CD14-positive monocyte (primary cell): ENCODE measurements around the gene ESPNL. TPM values are rescaled to one million over a fixed set of nuclear protein-coding genes. Genes with fewer than 3 reads are reported as not detected.

Source experiments
- DNase-seq, 3 donors: peaks; one replicate each; pipeline ENCODE4 v3.0.0-alpha.2; 2011 to 2022
- H2AFZ ChIP-seq: 2 replicates; pipeline ENCODE4 v1.6.0; 2012; ENCODE audit warnings: mild to moderate bottlenecking, low read depth, low read length, inconsistent platforms; ENCODE audit not compliant: insufficient read depth, poor library complexity, severe bottlenecking
- H3K27ac ChIP-seq, 2 donors: 1 replicate in 1 of 2; 2 replicates in 1 of 2; pipeline ENCODE4 v1.5.1; 2012 to 2013; ENCODE audit warnings: low read length in 2 of 2, control low read depth in 1 of 2, inconsistent platforms in 1 of 2, low read depth in 1 of 2, mild to moderate bottlenecking in 1 of 2
- H3K27me3 ChIP-seq, 2 donors: one replicate each; pipeline versions ENCODE4 v1.6.0 to v1.6.1; 2011 to 2013; ENCODE audit warnings: low read length in 2 of 2; ENCODE audit not compliant: control insufficient read depth in 2 of 2, insufficient read depth in 2 of 2
- H3K36me3 ChIP-seq, 2 donors: replicated peaks in 1 of 2; 1 replicate in 1 of 2; 2 replicates in 1 of 2; pipeline versions ENCODE4 v1.5.1 to v1.6.1; 2012 to 2013; ENCODE audit warnings: low read length in 2 of 2, control low read depth in 1 of 2, inconsistent platforms in 1 of 2, mild to moderate bottlenecking in 1 of 2; ENCODE audit not compliant: insufficient read depth in 2 of 2, control insufficient read depth in 1 of 2
- H3K4me1 ChIP-seq, 2 donors: 1 replicate in 1 of 2; 2 replicates in 1 of 2; pipeline versions ENCODE4 v1.5.1 to v1.6.1; 2012 to 2013; ENCODE audit warnings: low read length in 2 of 2, control low read depth in 1 of 2, inconsistent platforms in 1 of 2, mild to moderate bottlenecking in 1 of 2, moderate library complexity in 1 of 2; ENCODE audit not compliant: insufficient read depth in 2 of 2, control insufficient read depth in 1 of 2
- H3K4me2 ChIP-seq: replicated peaks from 2 replicates; pipeline ENCODE3; 2012; ENCODE audit warnings: low read length, moderate library complexity, mild to moderate bottlenecking; ENCODE audit not compliant: poor library complexity, severe bottlenecking; ENCODE audit errors: extremely low read depth
- H3K4me3 ChIP-seq, 3 experiments: fragments of 200-600 bp in 1 of 3; sonication (generic) in 1 of 3; replicated peaks in 1 of 3; 1 replicate in 2 of 3; 2 replicates in 1 of 3; pipeline ENCODE4 v1.5.1; 2011 to 2013; ENCODE audit warnings: low read length in 3 of 3, mild to moderate bottlenecking in 3 of 3, control low read depth in 2 of 3, low read depth in 2 of 3, inconsistent platforms in 1 of 3, moderate library complexity in 1 of 3
- H3K79me2 ChIP-seq: 2 replicates; pipeline ENCODE4 v1.6.0; 2012; ENCODE audit warnings: mild to moderate bottlenecking, control low read depth, inconsistent platforms, low read length, moderate library complexity; ENCODE audit not compliant: insufficient read depth
- H3K9ac ChIP-seq: 2 replicates; pipeline ENCODE4 v1.6.0; 2017; ENCODE audit warnings: low read length, mild to moderate bottlenecking; ENCODE audit not compliant: insufficient read depth, poor library complexity, severe bottlenecking
- H3K9me3 ChIP-seq, 2 donors: replicated peaks in 1 of 2; 1 replicate in 1 of 2; 2 replicates in 1 of 2; pipeline versions ENCODE4 v1.5.1 to v1.6.1; 2012 to 2013; ENCODE audit warnings: low read length in 2 of 2, control low read depth in 1 of 2; ENCODE audit not compliant: control insufficient read depth in 1 of 2, insufficient read depth in 1 of 2
- H4K20me1 ChIP-seq: 2 replicates; pipeline ENCODE4 v1.6.0; 2012; ENCODE audit warnings: mild to moderate bottlenecking, low read length, control low read depth, moderate library complexity; ENCODE audit not compliant: insufficient read depth
- H3K27ac Mint-ChIP-seq, 7 donors: one replicate each; pipeline ENCODE4 v1.8.0; 2020; ENCODE audit warnings: mild to moderate bottlenecking in 7 of 7, mixed read lengths in 7 of 7, moderate library complexity in 6 of 7, inconsistent platforms in 2 of 7
- H3K27me3 Mint-ChIP-seq, 3 donors: one replicate each; pipeline ENCODE4 v1.8.0; 2021 to 2022; ENCODE audit warnings: low read depth in 3 of 3, mild to moderate bottlenecking in 3 of 3, mixed read lengths in 3 of 3, moderate library complexity in 3 of 3, inconsistent platforms in 1 of 3
- H3K36me3 Mint-ChIP-seq, 2 donors: one replicate each; pipeline ENCODE4 v1.8.0; 2020; ENCODE audit warnings: mixed read lengths in 2 of 2, inconsistent platforms in 1 of 2, mild to moderate bottlenecking in 1 of 2
- H3K4me1 Mint-ChIP-seq: one replicate; pipeline ENCODE4 v1.8.0; 2020; ENCODE audit warnings: mild to moderate bottlenecking, mixed read lengths
- H3K4me3 Mint-ChIP-seq, 2 donors: one replicate each; pipeline ENCODE4 v1.8.0; 2020; ENCODE audit warnings: mild to moderate bottlenecking in 2 of 2, mixed read lengths in 2 of 2, moderate library complexity in 1 of 2
- H3K9me3 Mint-ChIP-seq, 7 donors: one replicate each; pipeline ENCODE4 v1.8.0; 2020 to 2022; ENCODE audit warnings: mixed read lengths in 7 of 7, mild to moderate bottlenecking in 6 of 7, moderate library complexity in 6 of 7, inconsistent platforms in 2 of 7
- CTCF ChIP-seq: fragments of 200-600 bp; IDR thresholded peaks from one replicate; pipeline ENCODE4 v1.8.0; 2022; ENCODE audit warnings: antibody characterized with exemption, mild to moderate bottlenecking
- WGBS: methylation state at CpG from one replicate; pipeline ENCODE4 v1.1.5; 2013; ENCODE audit warnings: missing lambda C conversion rate; ENCODE audit not compliant: insufficient coverage; 5-methylcytosine and 5-hydroxymethylcytosine counted together
- intact Hi-C, 2 donors: fragments of 100-400 bp; cut with micrococcal nuclease; formaldehyde crosslinking; loops; one replicate each; pipeline versions ENCODE4 v1.15.0 to v1.15.1; 2023
- polyA plus RNA-seq, 3 donors: library from polyadenylated mRNA; depleted of rRNA in 1 of 3; unstranded in 2 of 3; stranded (reverse) in 1 of 3; fragments of 300-500 nt in 2 of 3; fragments of >200 nt in 1 of 3; fragmentation: Illumina TruSeq in 2 of 3; gene quantifications; 1 replicate in 2 of 3; 2 replicates in 1 of 3; pipeline ENCODE4 v1.2.3, GENCODE V29; 2012 to 2021

The ESPNL gene
- polyA plus RNA-seq, 3 donors: not detected

GRCh38 chr2:238100821-238101771 lies 956 bp downstream of the ESPNL start:
- peaks cover 0 to 2% (median 2%) of the 10 kb centered on the region in 3 donors for H3K27me3 Mint-ChIP-seq
- peaks cover 16 to 18% of the 10 kb centered on the region in 2 donors for H3K4me1 ChIP-seq
- H3K4me3 ChIP-seq: no peak overlapping the region
- no peaks in the 10 kb centered on the region for H3K36me3 Mint-ChIP-seq
- no peak overlapping the region for H3K4me2 ChIP-seq
- no peaks in the 10 kb centered on the region for H4K20me1 ChIP-seq
- H3K9me3 ChIP-seq: no peaks in the 10 kb centered on the region
- no peak overlapping the region for H3K27ac ChIP-seq
- H3K4me1 Mint-ChIP-seq: peaks cover 16% of the 10 kb centered on the region
- DNase-seq: no peak
- no peaks in the 10 kb centered on the region for H3K9me3 Mint-ChIP-seq
- no peak overlapping the region for H2AFZ ChIP-seq
- H3K4me3 Mint-ChIP-seq: no peak overlapping the region
- WGBS: 92% methylated on average over 25 of the region's 28 CpGs
- no peaks in the 10 kb centered on the region for H3K27me3 ChIP-seq
- intact Hi-C loops: no loop called here
- no peak for TF ChIP-seq CTCF
- H3K9ac ChIP-seq: no peak overlapping the region
- no peak overlapping the region for H3K27ac Mint-ChIP-seq
- H3K36me3 ChIP-seq: no peaks in the 10 kb centered on the region
- H3K79me2 ChIP-seq: no peaks in the 10 kb centered on the region

- peaks cover 22 to 23% of the 10 kb centered on the region in 2 donors for H3K4me1 ChIP-seq
- peaks cover 16% of the 10 kb centered on the region for H3K4me1 Mint-ChIP-seq
- no peak for DNase-seq
- no peaks in the 10 kb centered on the region for H3K9me3 Mint-ChIP-seq
- no peaks in the 10 kb centered on the region for H3K36me3 ChIP-seq
- no peaks in the 10 kb centered on the region for H3K79me2 ChIP-seq
- no peak overlapping the region for H3K4me3 Mint-ChIP-seq
- no peak overlapping the region for H3K4me3 ChIP-seq
- TF ChIP-seq CTCF: no peak
- H3K9ac ChIP-seq: no peak overlapping the region
- 95% methylated on average over 27 of the region's 30 CpGs for WGBS
- intact Hi-C loops: no loop called here
- no peak overlapping the region for H3K27ac Mint-ChIP-seq
- no peak overlapping the region for H2AFZ ChIP-seq
- H3K9me3 ChIP-seq: no peaks in the 10 kb centered on the region
- no peaks in the 10 kb centered on the region for H4K20me1 ChIP-seq
- H3K36me3 Mint-ChIP-seq: no peaks in the 10 kb centered on the region
- no peaks in the 10 kb centered on the region for H3K27me3 ChIP-seq
- no peak overlapping the region for H3K4me2 ChIP-seq
- H3K27me3 Mint-ChIP-seq: peaks cover 0 to 2% (median 2%) of the 10 kb centered on the region in 3 donors
- H3K27ac ChIP-seq: no peak overlapping the region
Observed at GRCh38 chr2:238101891-238102841, 2.0 kb downstream of the ESPNL start.
